ENCODE data around the gene STOML1. TPM values are rescaled to one million over a fixed set of nuclear protein-coding genes. Genes with fewer than 3 reads are reported as not detected.
A peak's percentile ranks its signal among the peaks of the same experiment; 100 is the strongest.

Gene STOML1
- total RNA-seq, 2 experiments from 2014 or later, result 4.6 to 5.3 TPM

- H3K36me3 ChIP-seq (ENCODE audit: insufficient read depth, low read length), result peaks cover 29% of the 10 kb centered on the region
- H3K27me3 ChIP-seq (ENCODE audit: control insufficient read depth in 1 of 2, insufficient read depth in 2 of 2, low read length in 2 of 2), result no peaks in the 10 kb centered on the region
- Mint-ChIP-seq H3K27ac (peak overlapping the region; percentile 80), H3K4me3 (peak overlapping the region; percentile 21), H3K36me3 (ENCODE audit: low read depth) (peaks cover 77% of the 10 kb centered on the region), H3K4me1 (ENCODE audit: low read depth) (peaks cover 67% of the 10 kb centered on the region), H3K27me3 (no peaks in the 10 kb centered on the region), H3K9me3 (no peaks in the 10 kb centered on the region)
- DNase-seq (peak in 6 of 14 experiments; percentile 9 to 41 (median 26)), ATAC-seq (ENCODE audit: poor library complexity) (peak; percentile 75)
- CTCF ChIA-PET, result interaction anchor here (1.0 to 1.2 kb wide), 3 partner anchors 34 to 41 kb away, joined by 3 to 6 read pairs (median 4); no protein-coding TSS in a partner anchor
- no peak for TF ChIP-seq CTCF (IDR thresholded peaks at IDR 0.05)
- intact Hi-C loops (cut with DNase I, micrococcal nuclease), result no loop called here
- H3K4me1 ChIP-seq (ENCODE audit: insufficient read depth, low read length), result peaks cover 60% of the 10 kb centered on the region
- POLR2A ChIA-PET, result interaction anchor here (0.7 to 3.6 kb wide), 5 partner anchors 12 to 42 kb away, joined by 3 to 27 read pairs (median 5); partner anchors contain the start of gene PML
- H3K27ac ChIP-seq (ENCODE audit: low read depth in 1 of 2, low read length in 2 of 2), result peak overlapping the region; percentile 37 to 46
- no peaks in the 10 kb centered on the region for H3K9me3 ChIP-seq (ENCODE audit: control insufficient read depth in 1 of 2, insufficient read depth in 1 of 2, low read length in 2 of 2)
- H3K4me3 ChIP-seq (ENCODE audit: low read length), result no peak overlapping the region
These were observed 15.8 kb upstream of the STOML1 start for GRCh38 chr15:74007820-74008371.

GRCh38 chr15:74006774-74007639 lies 14.9 kb upstream of the STOML1 start:
- ChIA-PET POLR2A (interaction anchor here (0.7 to 3.6 kb wide), 6 partner anchors 11 to 48 kb away, joined by 3 to 27 read pairs (median 4); partner anchors contain the start of gene PML), CTCF (interaction anchor here (1.0 to 1.7 kb wide), 4 partner anchors 33 to 42 kb away, joined by 3 to 6 read pairs (median 4); no protein-coding TSS in a partner anchor)
- ATAC-seq (ENCODE audit: poor library complexity), result no peak
- H3K36me3 Mint-ChIP-seq (ENCODE audit: low read depth), result peaks cover 79% of the 10 kb centered on the region
- Histone ChIP-seq H3K36me3 (ENCODE audit: insufficient read depth, low read length) (peaks cover 34% of the 10 kb centered on the region), H3K9me3 (ENCODE audit: control insufficient read depth in 1 of 2, insufficient read depth in 1 of 2, low read length in 2 of 2) (no peaks in the 10 kb centered on the region), H3K27ac (ENCODE audit: low read depth in 1 of 2, low read length in 2 of 2) (peak overlapping the region; percentile 37 to 46), H3K4me1 (ENCODE audit: insufficient read depth, low read length) (peaks cover 60% of the 10 kb centered on the region), H3K27me3 (ENCODE audit: control insufficient read depth in 1 of 2, insufficient read depth in 2 of 2, low read length in 2 of 2) (no peaks in the 10 kb centered on the region), H3K4me3 (ENCODE audit: low read length) (no peak overlapping the region)
- no peaks in the 10 kb centered on the region for H3K9me3 Mint-ChIP-seq
- H3K4me3 Mint-ChIP-seq, result peak overlapping the region; percentile 62
- intact Hi-C loops (cut with DNase I, micrococcal nuclease), result no loop called here
- peak overlapping the region; percentile 80 for H3K27ac Mint-ChIP-seq
- no peaks in the 10 kb centered on the region for H3K27me3 Mint-ChIP-seq
- DNase-seq, result no peak
- peaks cover 62% of the 10 kb centered on the region for H3K4me1 Mint-ChIP-seq (ENCODE audit: low read depth)
- no peak for TF ChIP-seq CTCF (IDR thresholded peaks at IDR 0.05)

GRCh38 chr15:73997986-73998385 lies 5.9 kb upstream of the STOML1 start:
- peaks cover 71% of the 10 kb centered on the region for H3K4me1 Mint-ChIP-seq (ENCODE audit: low read depth)
- CTCF ChIA-PET, result no interaction called here
- H3K4me3 Mint-ChIP-seq, result no peak overlapping the region
- no peak for TF ChIP-seq CTCF (IDR thresholded peaks at IDR 0.05)
- intact Hi-C loops (cut with DNase I, micrococcal nuclease), result loop anchor here (10.0 kb wide), 5 partner anchors 617 to 1627 kb away; partner anchors contain the start of genes C15orf39 (in 1 of the 2), CLK3 (in 1 of the 2), COX5A (in 1 of the 2) and CSK (in 1 of the 2)
- H3K27ac ChIP-seq (ENCODE audit: low read depth in 1 of 2, low read length in 2 of 2), result no peak overlapping the region
- ATAC-seq (ENCODE audit: poor library complexity) (no peak), DNase-seq (no peak)
- H3K27me3 ChIP-seq (ENCODE audit: control insufficient read depth in 1 of 2, insufficient read depth in 2 of 2, low read length in 2 of 2), result no peaks in the 10 kb centered on the region
- H3K4me3 ChIP-seq (ENCODE audit: low read length), result no peak overlapping the region
- no peaks in the 10 kb centered on the region for H3K9me3 Mint-ChIP-seq
- H3K27me3 Mint-ChIP-seq, result no peaks in the 10 kb centered on the region
- no peak overlapping the region for H3K27ac Mint-ChIP-seq
- H3K36me3 Mint-ChIP-seq (ENCODE audit: low read depth), result peaks cover 63% of the 10 kb centered on the region
- POLR2A ChIA-PET, result no interaction called here
- H3K9me3 ChIP-seq (ENCODE audit: control insufficient read depth in 1 of 2, insufficient read depth in 1 of 2, low read length in 2 of 2), result no peaks in the 10 kb centered on the region
- peaks cover 49% of the 10 kb centered on the region for H3K4me1 ChIP-seq (ENCODE audit: insufficient read depth, low read length)
- peaks cover 37% of the 10 kb centered on the region for H3K36me3 ChIP-seq (ENCODE audit: insufficient read depth, low read length)

Measured in CD4-positive, alpha-beta T cell (primary cell).